A549 treated with RU486 at 1 μM for 4 hours (cell line): Measurements from ENCODE around the gene PRRC2A. TPM values are rescaled to one million over a fixed set of nuclear protein-coding genes. Genes with fewer than 3 reads are reported as not detected.

Source experiments
- total RNA-seq: library from RNA; stranded (reverse); fragments of 200-300 nt; extraction: Qiagen RNA extraction; gene quantifications from 5 replicates; pipeline ENCODE4 v1.2.3, GENCODE V29; 2022; ENCODE audit warnings: low read depth

Gene PRRC2A
- total RNA-seq, 1 experiment from 2014 or later, result 88.7 TPM

Other genes starting within 250 kb of the PRRC2A start
- 25.6 to 27.7 TPM (median 26.8 TPM) in 5 replicates for gene MICA, start 217.1 kb upstream of the PRRC2A start, total RNA-seq
- gene MICB, start 122.6 kb upstream of the PRRC2A start, total RNA-seq, result 6.0 to 8.4 TPM (median 7.5 TPM) in 5 replicates
- gene MCCD1, start 91.8 kb upstream of the PRRC2A start, total RNA-seq, result not detected in 5 replicates
- gene DDX39B, start 78.7 kb upstream of the PRRC2A start, total RNA-seq, result 340 to 430 TPM (median 406 TPM) in 5 replicates
- 0.48 to 0.86 TPM (median 0.65 TPM) in 5 replicates for gene ATP6V1G2, start 74.1 kb upstream of the PRRC2A start, total RNA-seq
- 9.3 to 11.8 TPM (median 11.3 TPM) in 5 replicates for gene NFKBIL1, start 73.1 kb upstream of the PRRC2A start, total RNA-seq
- gene LTA, start 48.4 kb upstream of the PRRC2A start, total RNA-seq, result 0.10 TPM in 1 of 5 replicates, not detected in the others
- 0.10 to 0.19 TPM in 2 of 5 replicates, not detected in the others for gene TNF, start 45.1 kb upstream of the PRRC2A start, total RNA-seq
- gene LTB, start 38.3 kb upstream of the PRRC2A start, total RNA-seq, result 0.25 to 0.57 TPM (median 0.49 TPM) in 4 of 5 replicates, not detected in the other
- gene LST1, start 34.4 kb upstream of the PRRC2A start, total RNA-seq, result 0.28 to 1.3 TPM in 2 of 5 replicates, not detected in the others
- gene NCR3, start 27.7 kb upstream of the PRRC2A start, total RNA-seq, result not detected in 5 replicates
- not detected in 5 replicates for gene AIF1, start 5.5 kb upstream of the PRRC2A start, total RNA-seq
- gene BAG6, start 31.9 kb downstream of the PRRC2A start, total RNA-seq, result 107 to 155 TPM (median 142 TPM) in 5 replicates
- gene APOM, start 35.2 kb downstream of the PRRC2A start, total RNA-seq, result 2.8 to 3.3 TPM (median 2.9 TPM) in 5 replicates
- 10.4 to 12.9 TPM (median 12.5 TPM) in 5 replicates for gene C6orf47, start 40.1 kb downstream of the PRRC2A start, total RNA-seq
- 10.0 to 13.7 TPM (median 13.3 TPM) in 5 replicates for gene GPANK1, start 44.3 kb downstream of the PRRC2A start, total RNA-seq
- gene CSNK2B, start 45.4 kb downstream of the PRRC2A start, total RNA-seq, result 168 to 197 TPM (median 178 TPM) in 5 replicates
- gene LY6G5B, start 49.3 kb downstream of the PRRC2A start, total RNA-seq, result 3.7 to 6.0 TPM (median 4.3 TPM) in 5 replicates
- 0.77 to 1.9 TPM (median 1.2 TPM) in 5 replicates for gene LY6G5C, start 60.4 kb downstream of the PRRC2A start, total RNA-seq
- 14.1 to 20.1 TPM (median 18.3 TPM) in 5 replicates for gene ABHD16A, start 82.6 kb downstream of the PRRC2A start, total RNA-seq
- not detected in 5 replicates for gene LY6G6F, start 86.2 kb downstream of the PRRC2A start, total RNA-seq
- not detected in 5 replicates for gene LY6G6D, start 94.6 kb downstream of the PRRC2A start, total RNA-seq
- gene LY6G6C, start 101.0 kb downstream of the PRRC2A start, total RNA-seq, result 0.20 TPM in 1 of 5 replicates, not detected in the others
- not detected in 5 replicates for gene MPIG6B, start 102.7 kb downstream of the PRRC2A start, total RNA-seq
- 26.5 to 32.4 TPM (median 29.4 TPM) in 5 replicates for gene DDAH2, start 108.6 kb downstream of the PRRC2A start, total RNA-seq
- gene CLIC1, start 115.8 kb downstream of the PRRC2A start, total RNA-seq, result 476 to 542 TPM (median 495 TPM) in 5 replicates
- gene MSH5, start 119.3 kb downstream of the PRRC2A start, total RNA-seq, result 10.2 to 14.3 TPM (median 13.0 TPM) in 5 replicates
- gene SAPCD1, start 141.9 kb downstream of the PRRC2A start, total RNA-seq, result 2.0 to 4.2 TPM (median 3.7 TPM) in 5 replicates
- 1.2 to 2.0 TPM (median 1.7 TPM) in 5 replicates for gene VWA7, start 156.6 kb downstream of the PRRC2A start, total RNA-seq
- 50.9 to 59.8 TPM (median 55.8 TPM) in 5 replicates for gene VARS1, start 175.0 kb downstream of the PRRC2A start, total RNA-seq
- 54.4 to 77.8 TPM (median 60.7 TPM) in 5 replicates for gene LSM2, start 186.3 kb downstream of the PRRC2A start, total RNA-seq
- gene HSPA1L, start 194.6 kb downstream of the PRRC2A start, total RNA-seq, result 1.2 to 1.5 TPM (median 1.2 TPM) in 5 replicates
- 157 to 340 TPM (median 232 TPM) in 5 replicates for gene HSPA1A, start 194.8 kb downstream of the PRRC2A start, total RNA-seq
- 120 to 260 TPM (median 177 TPM) in 5 replicates for gene HSPA1B, start 207.0 kb downstream of the PRRC2A start, total RNA-seq
- gene NEU1, start 242.1 kb downstream of the PRRC2A start, total RNA-seq, result 21.7 to 35.4 TPM (median 28.7 TPM) in 5 replicates